ENCODE data around the gene SLC29A2.

DNA sequence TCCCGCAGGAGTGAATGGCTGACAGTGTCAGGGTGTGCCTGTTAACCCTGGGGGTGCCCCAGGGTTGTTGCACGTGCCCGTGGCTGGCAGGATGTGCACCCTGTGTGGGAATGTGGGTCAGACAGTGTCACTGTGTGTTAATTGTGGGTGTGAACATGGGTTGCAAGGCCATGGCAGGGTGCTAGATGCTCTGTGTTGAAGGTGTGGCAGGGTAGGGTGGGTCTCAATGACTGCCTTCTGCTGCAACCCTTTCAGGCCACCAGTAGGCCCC is 43.6 kb downstream of the SLC29A2 start:
- TF ChIP-seq, protein P1, sequence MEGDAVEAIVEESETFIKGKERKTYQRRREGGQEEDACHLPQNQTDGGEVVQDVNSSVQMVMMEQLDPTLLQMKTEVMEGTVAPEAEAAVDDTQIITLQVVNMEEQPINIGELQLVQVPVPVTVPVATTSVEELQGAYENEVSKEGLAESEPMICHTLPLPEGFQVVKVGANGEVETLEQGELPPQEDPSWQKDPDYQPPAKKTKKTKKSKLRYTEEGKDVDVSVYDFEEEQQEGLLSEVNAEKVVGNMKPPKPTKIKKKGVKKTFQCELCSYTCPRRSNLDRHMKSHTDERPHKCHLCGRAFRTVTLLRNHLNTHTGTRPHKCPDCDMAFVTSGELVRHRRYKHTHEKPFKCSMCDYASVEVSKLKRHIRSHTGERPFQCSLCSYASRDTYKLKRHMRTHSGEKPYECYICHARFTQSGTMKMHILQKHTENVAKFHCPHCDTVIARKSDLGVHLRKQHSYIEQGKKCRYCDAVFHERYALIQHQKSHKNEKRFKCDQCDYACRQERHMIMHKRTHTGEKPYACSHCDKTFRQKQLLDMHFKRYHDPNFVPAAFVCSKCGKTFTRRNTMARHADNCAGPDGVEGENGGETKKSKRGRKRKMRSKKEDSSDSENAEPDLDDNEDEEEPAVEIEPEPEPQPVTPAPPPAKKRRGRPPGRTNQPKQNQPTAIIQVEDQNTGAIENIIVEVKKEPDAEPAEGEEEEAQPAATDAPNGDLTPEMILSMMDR (IDR thresholded peaks at IDR 0.05) = no peak
- TF ChIP-seq EP300 (IDR thresholded peaks at IDR 0.05; ENCODE audit: low read depth) (no peak), POLR2A (IDR thresholded peaks at IDR 0.05) (no peak)

Measured in transverse colon (tissue), 3 donors.